Smooth muscle cell of the coronary artery (primary cell): ENCODE measurements around the gene KIF27. TPM values are rescaled to one million over a fixed set of nuclear protein-coding genes. Genes with fewer than 3 reads are reported as not detected.

Experiments
- total RNA-seq: library from RNA; depleted of rRNA; stranded (reverse); fragments of >200 nt; gene quantifications from 2 replicates; pipeline ENCODE4 v1.2.3, GENCODE V29; 2014; ENCODE audit warnings: low replicate concordance

Gene KIF27
- 2.8 and 4.2 TPM in 2 replicates for total RNA-seq

GRCh38 chr9:83920927-83921707, at the start of gene KIF27:
Gene KIF27 (minus strand): TSS chr9:83921432. CDS start chr9:83915591, 5,841 bp downstream.

GRCh38 chr9:83817356-83818278, 103.6 kb downstream of the KIF27 start, which contains the start of gene GKAP1:
Gene GKAP1 (minus strand): TSS chr9:83817769. CDS start chr9:83806517, 11,252 bp downstream.

Other genes starting within 250 kb of the KIF27 start
- gene UBQLN1, start 213.5 kb downstream of the KIF27 start, total RNA-seq, result 53.6 and 109 TPM in 2 replicates
- gene GKAP1, start 103.7 kb downstream of the KIF27 start, total RNA-seq, result 0.23 and 0.35 TPM in 2 replicates
- gene HNRNPK, start 58.8 kb upstream of the KIF27 start, total RNA-seq, result 275 and 533 TPM in 2 replicates
- gene RMI1, start 59.4 kb upstream of the KIF27 start, total RNA-seq, result 3.0 and 3.9 TPM in 2 replicates